HG02798 (cell line): ENCODE measurements around the gene PAN3.
A peak's percentile ranks its signal among the peaks of the same experiment; 100 is the strongest.

Experiments
- ATAC-seq: cut with Tn5 transposase; IDR thresholded peaks from one replicate; pipeline ENCODE4 v1.9.1; 2021; ENCODE audit warnings: mild to moderate bottlenecking; ENCODE audit not compliant: unreplicated experiment, poor library complexity

The PAN3 gene

DNA sequence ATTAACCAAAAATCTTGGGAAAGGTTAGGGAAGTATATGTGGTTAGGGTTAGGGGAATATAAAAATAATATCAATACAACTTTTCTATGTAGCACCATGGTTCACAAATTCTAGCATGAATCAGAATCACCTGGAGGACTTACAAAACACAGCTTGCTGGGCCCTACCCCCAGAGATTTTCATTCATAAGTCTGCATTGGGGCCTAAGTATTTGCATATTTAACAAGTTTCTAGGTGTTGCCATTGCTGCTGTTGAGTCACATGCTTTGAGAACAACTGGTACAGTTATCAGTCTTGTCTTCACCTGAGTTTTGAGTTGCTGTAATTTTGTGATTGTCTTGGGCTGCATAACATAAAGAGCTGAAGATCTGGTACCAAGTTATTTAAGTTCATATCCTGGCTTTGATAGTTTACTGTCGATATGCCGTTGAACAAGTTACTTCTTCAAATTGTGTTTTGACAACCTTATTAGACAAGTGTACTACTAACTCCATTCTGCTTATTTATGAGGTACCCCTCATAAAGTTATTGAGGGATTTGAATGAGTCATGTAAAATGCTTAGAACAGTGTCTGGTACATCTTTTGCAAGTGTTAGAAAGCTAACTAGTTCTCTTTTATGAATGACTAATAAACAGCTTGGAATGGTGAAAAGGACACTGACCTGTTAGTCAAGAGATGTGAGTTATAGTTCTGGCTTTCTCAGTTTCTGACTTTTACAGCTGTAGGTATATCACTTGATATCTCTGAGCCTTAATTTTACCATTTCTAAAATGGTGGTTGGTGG lies 132.9 kb downstream of the PAN3 start:
- no peak for ATAC-seq

DNA sequence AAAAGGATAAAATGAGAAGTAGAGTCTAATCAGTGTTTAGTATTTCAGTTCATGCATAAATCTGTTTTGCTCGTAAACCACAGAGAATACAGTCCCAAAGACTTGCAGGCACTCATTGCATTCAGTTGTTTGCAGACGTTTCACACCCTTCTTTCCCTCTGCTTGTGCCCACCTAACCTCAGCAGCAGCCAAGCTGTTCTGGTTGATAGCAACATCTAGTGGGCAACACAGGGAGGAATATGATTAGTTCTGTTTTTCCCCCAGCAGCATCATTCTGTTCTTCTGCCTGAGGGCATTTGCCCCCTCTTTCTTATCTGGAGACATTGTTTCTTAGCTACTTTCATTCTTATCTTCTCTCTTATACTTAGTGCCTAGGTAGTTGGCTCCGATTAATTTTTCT lies 135.6 kb downstream of the PAN3 start:
- ATAC-seq = no peak

DNA sequence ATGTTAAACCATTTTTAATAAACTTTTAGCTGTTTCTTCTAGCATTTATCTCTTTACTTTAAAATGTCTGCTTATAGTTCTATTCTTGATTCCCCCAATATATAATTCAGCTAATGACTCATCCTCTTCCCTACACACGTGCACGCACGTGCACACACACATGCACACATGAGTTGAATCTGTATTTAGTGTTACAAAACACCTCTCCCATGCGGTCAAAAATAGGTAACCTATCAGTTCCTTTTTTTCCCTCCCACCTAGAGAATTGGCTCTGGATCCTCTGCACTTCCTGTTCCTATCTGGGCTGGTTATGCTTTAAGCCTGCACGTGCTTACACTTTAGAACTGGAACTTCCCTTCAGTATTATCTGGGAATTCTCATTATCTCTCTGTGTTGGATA lies 144.1 kb downstream of the PAN3 start:
- no peak for ATAC-seq

DNA sequence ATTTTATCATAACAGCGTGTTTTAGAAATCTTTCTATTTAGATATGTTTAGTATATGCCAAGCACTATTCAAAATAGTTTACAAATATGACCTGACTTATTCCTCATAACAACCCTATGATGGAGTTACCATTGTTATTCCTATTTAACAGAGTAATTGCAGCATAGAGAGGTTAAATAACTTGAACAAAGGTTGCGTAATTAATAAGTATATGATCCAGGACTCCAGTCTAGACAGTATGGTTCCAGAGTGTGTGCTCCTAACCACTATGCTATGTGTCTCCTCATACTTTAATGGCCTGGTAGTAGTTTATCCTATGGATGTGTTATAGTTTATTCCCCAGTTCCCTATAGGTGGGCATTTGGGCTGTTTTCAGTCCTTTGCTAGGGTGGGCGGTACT lies 145.3 kb downstream of the PAN3 start:
- no peak for ATAC-seq

DNA sequence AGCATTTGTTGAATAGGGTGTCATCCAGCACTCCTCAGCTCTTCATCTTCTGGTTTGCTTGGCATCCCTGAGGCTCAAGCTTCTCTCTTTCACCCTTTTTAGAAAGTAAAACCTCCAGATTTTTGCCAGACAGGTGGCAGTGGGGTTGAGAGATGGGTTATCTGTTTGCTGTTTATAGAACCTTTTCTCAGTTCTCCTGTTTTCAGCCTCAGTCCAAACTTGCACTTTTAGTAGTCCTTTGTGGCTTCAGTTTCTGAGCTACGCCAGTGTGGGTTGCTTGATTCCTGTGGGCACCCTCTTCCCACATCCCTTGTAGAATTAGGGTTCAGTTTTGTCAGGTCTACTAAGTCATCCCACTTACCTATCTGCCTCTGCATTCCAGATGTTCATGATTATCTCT lies 147.9 kb downstream of the PAN3 start:
- ATAC-seq = peak; percentile 51

DNA sequence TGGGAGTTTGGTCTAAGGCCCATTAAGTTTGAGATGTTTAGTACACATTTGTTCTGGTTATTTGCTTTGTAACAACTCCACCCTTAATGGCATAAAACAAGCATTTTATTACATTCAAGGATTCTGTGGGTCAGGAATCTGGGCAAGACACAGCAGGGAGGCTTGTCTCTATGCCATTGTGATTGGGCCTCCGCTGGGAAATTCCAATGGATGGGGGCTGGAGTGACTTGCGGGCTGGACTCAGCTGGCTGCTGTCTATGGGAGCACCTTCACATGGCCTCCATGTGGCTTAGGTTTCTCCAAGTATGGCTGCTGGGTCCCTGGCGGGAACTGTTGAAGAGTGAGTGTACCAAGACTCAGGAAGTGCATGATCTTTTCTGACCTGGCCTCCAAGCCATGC lies 159.0 kb downstream of the PAN3 start:
- ATAC-seq = no peak

DNA sequence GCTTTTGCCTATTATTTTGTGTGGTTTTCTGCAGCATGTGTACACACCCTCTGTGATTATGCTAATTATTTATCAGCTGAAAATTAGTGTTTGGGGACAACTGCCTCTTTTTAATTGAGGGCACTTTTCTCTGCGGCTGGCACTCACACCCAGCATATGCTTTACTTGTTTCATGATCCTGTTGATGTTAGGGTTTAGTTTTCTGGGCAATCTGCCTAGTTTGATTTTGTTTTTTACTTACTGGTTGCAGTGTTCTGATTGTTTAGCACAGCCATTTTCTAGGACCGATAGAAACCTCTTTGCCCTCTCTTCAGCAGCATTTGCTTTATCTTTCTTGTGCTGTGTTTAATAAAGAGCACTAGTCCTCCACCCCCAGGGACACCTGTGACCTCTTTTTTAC lies 161.6 kb downstream of the PAN3 start:
- no peak for ATAC-seq

DNA sequence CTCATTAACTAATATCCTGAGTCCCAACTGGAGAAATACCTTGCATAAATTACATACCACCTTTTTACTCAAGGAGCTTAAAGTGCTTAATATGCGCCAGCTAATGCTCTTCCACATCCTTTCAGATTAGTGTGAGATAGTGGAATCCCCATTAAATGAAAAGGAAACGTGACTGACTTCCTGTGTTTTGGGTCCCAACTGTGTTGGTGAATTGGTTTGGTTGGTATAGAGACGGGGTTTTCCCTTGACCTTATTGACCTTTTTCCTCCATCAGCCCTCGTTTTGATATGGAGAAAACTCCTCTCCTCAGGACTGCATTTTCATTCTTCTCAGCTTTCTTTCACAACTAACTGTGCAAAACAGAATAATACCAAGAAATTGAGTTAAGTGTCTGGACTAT lies 163.5 kb downstream of the PAN3 start:
- no peak for ATAC-seq

DNA sequence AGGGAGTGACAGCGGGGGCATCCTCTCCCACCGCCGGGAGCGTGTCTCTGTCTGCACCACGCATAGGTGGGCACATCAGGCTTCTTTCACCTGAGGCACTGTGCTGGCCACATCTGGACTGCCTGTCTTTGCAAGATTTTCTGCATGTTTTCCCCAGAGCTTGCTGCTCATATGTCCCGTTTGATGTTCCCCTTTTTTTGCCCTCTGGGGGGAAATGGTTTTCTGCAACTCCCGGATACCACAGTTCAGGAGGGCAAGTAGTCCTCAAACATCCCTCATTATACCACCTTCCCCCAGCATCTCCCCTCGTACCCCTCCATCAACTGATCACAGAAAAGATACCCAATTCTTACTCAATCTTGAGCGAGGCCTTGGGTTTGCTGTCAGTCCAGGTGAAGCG lies 168.0 kb downstream of the PAN3 start:
- no peak for ATAC-seq

DNA sequence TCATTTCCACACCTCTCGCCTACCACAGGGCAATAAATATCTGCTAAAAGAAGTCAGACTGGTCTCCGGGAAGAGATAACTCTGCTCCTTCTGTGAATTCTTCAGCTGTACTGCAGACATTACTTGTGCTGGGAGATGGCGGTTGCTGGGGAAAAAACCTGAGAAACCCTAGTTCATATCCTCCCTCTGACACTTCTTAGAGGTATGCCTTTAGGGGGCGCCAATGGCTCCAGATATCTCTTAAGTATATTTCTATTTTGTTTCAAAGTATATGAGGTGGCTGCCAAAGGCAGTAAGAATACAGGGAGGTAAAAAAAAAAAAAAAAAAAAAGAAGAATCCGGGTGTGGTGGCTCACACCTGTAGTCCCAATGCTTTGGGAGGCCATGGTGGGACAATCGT lies 175.2 kb downstream of the PAN3 start:
- no peak for ATAC-seq

DNA sequence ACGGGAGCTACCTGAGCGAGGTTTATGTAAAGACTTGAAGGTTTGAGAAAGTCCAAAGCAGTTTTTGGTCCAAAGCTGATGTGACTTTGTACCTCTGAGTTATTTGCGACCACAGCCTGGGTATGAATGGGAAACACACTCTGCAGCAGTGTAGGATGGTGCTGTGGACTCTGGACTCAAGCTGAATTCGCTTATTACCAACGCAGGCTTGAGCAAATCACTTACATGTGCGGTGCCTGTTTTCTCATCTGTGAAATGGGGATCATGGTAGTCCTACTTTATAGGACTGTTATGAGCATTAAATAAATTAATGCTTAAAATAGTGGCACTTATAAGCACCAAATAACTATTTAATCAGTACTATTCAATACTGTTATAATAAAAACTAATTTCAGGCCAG lies 176.5 kb downstream of the PAN3 start:
- no peak for ATAC-seq

DNA sequence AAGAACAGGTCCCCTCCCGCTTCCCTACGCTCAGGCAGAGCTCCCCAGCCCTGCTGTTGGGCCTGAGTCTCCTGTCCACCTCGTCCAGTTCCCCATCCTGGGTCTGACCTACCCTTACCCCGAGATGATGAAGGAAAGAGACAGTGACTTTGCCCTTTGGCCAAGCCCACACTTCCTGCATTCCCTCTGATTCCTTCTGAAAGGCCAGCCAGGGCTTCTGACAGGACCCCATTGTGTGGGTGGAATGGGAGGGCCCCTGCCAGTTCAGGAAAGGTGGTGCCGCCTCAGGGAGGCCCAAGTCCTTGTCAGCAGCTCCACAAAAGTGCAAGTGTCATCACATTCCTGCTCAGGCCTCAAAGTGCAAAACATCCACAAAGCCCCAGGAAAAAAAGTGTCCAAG lies 177.8 kb downstream of the PAN3 start:
- no peak for ATAC-seq

DNA sequence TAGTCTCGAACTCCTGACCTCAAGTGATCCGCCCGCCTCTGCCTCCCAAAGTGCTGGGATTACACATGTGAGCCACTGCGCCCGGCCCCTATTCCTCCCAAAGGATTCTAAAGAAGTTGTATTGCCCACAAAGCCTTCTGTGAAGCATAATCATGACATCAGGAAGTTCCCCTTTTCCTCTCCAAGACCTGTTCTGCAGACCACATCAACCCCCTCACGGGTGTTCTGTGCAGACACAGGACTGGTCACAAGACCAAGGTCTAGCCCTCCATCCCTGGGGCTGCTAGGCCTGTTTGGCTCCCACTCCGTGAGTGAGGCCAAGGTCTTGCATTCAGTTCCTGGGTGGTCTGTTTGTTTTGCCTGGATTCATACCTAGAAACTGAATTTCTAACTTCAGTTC lies 178.5 kb downstream of the PAN3 start:
- ATAC-seq = no peak

DNA sequence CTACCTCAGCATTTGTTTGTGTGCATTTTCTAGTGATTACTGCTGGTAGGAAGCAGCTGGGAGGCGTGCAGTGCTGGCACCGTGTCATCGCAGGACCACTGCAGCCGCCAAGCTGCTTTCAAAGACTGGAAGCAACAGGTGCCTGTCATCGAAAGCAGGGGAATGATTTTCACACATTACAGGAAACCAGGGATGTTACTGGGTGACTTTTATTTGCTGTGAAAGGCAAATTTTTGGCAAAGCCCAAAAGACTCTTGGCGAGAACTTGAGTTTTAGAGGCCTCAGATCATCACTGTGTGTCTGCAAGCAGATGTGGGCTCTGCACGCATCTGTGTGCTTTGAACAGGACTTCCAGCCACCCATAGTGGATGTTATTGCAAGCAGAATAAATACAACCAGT lies 180.2 kb downstream of the PAN3 start:
- ATAC-seq = no peak

DNA sequence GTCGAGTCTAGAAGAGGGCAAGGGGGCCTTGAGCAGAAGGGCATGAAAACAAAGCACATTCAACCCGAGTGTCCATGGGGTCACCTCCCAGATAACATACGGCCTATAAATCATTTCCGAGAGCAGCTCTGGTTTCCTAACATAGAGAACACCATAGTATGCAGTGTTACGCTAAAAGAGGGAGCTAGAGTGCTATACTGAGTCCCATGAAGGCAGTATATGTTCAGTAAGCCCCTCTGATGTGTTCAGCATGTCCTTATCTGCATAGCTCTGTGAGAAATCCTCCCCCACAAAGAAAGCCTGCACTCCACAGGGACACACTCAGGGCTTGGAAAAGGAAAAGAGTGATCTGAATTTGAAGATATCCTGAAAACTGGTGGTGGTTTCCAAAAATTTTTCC lies 181.2 kb downstream of the PAN3 start:
- ATAC-seq = no peak

DNA sequence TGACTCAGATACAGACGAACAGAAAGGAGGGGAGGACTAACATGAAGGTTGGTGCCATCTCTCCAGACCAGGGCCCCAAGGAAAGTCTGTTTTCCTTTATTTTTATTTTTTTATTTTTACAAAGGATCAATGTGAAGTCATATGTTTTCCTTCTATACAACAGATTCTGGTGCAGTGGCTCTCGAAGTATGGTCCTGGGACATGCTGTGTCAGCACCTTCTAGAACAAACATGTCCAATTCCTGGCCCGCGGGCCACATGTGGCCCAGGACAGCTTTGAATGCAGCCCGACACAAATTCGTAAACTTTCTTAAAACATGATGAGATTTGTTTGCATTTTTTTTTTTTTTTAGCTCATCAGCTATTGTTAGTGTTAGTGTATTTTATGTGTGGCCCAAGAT lies 181.9 kb downstream of the PAN3 start:
- ATAC-seq = no peak

DNA sequence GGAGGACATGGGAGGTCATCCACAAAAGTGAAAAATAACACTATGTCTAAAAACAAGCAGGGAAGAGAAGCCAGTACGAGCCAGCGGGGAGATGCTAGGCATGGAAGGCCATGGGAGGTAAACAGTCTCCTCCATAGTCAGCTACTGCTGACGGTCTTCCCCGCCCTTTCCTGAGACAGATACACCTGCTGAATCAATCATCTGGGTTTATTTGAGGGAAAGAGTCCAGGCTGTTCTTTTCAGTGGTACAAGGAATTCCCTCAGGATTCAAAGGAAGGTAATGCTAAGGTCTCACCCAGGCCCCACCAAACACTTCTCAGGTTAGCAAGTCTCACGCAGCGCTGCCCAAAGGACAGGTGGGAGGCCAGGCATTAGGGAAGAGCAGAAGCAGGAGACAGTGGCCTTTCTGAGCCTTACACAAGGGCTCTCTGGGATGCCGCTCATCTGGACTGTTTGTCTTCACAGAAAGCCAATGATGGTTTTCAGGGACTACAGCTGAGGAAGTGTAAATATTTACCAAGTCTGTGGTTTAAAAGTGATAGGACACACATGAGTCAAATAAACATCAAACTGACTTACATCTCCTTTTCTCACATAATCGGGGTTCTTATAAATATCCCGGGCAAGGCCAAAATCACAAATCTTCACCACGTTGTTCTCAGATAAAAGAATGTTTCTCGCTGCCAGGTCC lies 182.7 kb downstream of the PAN3 start:
- ATAC-seq = no peak

DNA sequence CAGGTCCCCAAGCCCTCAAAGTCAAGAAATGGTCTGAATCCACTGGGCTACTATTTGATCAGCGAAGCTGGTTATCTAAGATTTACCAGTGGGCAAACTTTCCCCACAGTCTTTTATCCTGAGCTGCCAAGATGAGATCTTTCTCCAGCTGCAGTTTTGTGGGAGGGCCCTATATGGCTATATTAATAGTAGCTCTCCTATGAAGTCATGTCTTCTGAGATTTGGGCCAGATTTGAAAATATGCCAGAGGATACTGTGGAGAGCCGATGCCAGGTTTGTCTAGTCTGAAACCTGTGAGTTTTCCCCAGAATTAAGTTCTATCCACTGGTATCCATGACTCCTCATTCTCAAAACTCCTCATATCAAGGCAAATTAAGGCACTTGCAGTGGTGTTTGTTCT lies 183.4 kb downstream of the PAN3 start:
- ATAC-seq = no peak

DNA sequence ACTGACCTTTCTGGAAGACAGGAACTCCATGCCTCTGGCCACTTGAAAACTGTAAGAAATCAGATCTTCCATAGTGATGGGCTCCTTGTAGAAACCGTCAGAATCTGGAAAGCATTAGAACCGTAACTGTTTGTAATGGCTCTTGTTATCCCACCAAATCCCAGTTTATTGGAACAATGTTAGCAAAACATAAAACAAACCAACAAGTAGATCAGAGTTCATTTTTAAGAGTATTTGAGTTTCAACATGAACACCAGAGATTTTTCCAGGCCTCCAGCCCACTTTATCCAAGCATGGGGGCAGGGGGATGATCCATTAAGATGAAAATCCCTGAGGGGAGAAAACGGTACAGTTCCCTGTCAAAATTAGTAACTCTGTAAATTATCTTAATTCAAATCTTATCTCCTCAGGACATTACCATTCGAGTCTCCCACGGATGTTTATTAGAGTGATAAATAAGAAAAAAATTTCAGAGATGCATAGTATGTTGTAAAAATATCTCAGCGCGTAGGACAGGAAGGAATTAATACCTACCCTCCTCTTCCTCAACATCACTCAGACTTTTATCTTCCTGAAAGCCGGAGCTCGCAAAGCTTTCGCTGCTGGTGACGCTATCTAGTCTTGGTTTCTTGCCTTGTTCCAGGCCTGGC lies 184.0 kb downstream of the PAN3 start:
- ATAC-seq = no peak

DNA sequence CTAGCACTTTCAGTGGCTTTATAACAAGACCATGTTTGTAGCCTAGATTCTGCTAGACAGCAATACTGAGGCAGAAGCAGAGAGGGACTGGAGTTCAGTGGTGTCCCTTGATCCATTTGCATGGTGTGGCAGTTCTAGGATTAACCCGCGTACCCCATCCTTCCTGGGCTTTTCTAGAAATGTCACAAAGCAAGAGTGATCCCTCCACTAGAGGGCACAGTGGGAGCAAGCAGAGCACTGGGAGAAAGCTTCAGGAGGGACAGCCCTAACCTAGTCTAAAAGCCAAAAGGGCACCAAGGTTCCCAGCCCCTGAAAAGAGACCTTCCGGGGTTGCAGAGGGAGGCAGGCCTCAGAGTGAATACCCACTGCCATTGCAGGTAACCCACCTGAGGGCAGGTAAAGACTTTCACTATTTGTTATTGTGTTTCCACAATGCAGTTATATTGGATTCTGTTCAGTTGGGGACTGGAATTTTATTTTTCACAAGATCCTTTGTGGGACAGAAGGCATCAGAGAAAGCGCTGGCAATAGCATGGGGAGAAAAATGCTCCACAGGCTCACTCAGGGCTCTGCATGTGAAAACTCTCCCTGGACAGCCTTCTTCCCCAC lies 185.9 kb downstream of the PAN3 start:
- peak; percentile 74 for ATAC-seq

DNA sequence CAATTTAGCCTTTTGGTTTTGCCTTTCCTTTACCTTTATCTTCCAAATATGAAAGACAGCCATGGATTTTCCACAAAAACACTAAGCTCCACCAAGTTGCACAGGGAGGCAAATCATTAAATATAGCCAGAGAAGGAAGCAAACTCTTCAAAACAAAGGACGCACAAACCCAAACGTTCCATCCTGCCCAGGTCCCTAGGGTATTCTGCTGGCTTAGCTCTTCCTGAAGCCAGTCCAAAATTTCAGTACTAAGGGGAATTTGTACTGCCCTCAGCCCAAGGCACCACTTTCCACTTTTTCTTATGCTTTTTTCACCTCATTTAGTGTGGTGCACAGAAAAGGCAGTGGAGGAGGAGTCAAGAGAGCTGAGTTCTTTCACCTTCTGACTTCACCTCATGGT lies 186.7 kb downstream of the PAN3 start:
- no peak for ATAC-seq
